HG02623 (cell line): ENCODE measurements around the gene IZUMO1.
"Not testable (repeated sequence)": the region's sequence is repeated elsewhere in the genome, so short reads cannot be mapped to it uniquely, and the experiment has no call there.

Experiments
- ATAC-seq: cut with Tn5 transposase; IDR thresholded peaks from one replicate; pipeline ENCODE4 v1.9.1; 2021; ENCODE audit warnings: moderate library complexity; ENCODE audit not compliant: unreplicated experiment

The IZUMO1 gene

DNA sequence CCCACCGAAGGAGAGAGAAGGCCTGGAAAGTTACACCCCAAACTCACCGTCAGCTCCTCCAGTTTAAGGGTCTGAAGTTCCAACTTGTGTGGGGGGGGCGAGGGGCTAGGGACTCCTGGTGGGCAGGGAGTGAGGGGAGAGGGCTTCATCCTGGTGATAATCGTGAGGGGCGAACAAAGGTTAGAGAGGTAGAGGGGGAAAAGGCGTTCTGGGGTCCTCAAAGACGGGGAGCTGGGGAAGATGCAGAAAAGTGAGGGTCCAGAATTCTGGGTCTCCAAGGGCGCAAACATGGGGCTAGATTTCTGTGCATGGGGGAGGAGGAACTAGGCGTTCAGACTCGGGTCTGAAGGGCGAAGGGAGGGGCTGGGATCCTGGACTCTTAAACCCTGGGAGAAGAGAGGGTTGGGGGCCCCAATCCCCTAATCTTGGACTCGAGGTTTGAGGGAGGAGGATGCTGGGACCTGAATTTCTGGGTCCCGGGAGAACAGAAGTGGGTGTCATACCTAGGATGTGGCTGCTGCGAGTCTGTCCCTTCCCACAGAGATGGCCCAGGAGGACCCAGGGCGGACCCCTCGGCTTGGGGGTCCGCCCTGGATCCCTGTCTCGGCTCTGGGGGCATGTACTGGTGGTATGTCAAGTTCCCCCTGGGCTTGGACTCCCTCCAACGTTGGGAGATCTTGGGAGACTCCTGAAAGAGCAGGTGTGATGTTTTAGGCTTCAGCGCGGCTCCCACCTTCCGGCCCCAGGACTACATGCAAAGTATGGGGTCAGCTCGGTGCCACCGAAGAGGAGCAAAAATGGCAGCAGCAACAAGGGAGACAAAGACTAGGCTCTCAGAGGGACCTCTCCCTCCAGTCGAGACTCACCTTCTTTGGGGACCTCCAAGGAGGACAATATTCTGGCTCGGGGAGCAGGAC is 31.7 kb downstream of the IZUMO1 start:
- no peak for ATAC-seq

DNA sequence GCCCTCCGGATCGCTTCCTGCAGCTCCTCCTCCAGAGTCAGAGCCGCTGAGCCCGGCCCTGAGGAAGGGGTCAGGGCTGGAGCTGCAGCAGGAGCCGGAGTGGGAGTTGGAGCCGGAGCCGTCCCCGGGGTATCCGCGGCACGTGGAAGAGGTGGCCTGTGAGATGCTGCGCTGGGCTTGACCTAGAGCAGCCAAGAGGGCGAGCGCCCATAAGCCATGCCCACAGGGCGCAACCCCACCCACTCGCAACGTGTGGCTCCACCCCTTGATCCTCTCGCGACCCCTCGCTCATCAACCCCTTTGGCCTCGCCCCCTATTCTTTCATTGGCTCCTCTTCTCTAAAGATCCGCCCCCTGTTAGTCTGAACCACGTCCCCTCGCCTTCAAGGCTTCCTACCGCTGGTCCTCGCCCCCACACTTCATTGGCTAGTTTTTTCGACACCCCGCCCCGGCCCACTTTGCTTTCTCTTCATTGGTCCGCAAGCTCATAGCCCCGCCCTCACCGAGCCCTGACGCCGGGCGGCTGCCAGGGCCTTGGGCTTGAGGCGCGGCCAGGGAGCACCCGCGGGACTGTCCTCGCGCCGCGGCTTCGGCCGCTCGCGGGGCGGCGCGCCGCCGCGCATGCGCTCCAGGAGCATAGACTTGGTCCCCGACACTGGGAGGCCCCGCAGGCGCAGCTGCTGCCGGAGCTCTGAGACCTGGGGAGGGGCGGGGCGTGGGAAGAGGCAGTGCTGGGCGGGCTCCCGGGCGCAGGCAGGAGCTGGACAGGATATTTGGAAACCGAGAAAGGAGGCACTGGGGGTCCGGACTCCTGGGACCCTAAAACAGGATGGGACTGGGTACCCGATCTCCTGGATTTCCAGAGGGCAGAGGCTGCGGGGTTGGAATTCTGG is 32.6 kb downstream of the IZUMO1 start:
- ATAC-seq: peak; percentile 77

DNA sequence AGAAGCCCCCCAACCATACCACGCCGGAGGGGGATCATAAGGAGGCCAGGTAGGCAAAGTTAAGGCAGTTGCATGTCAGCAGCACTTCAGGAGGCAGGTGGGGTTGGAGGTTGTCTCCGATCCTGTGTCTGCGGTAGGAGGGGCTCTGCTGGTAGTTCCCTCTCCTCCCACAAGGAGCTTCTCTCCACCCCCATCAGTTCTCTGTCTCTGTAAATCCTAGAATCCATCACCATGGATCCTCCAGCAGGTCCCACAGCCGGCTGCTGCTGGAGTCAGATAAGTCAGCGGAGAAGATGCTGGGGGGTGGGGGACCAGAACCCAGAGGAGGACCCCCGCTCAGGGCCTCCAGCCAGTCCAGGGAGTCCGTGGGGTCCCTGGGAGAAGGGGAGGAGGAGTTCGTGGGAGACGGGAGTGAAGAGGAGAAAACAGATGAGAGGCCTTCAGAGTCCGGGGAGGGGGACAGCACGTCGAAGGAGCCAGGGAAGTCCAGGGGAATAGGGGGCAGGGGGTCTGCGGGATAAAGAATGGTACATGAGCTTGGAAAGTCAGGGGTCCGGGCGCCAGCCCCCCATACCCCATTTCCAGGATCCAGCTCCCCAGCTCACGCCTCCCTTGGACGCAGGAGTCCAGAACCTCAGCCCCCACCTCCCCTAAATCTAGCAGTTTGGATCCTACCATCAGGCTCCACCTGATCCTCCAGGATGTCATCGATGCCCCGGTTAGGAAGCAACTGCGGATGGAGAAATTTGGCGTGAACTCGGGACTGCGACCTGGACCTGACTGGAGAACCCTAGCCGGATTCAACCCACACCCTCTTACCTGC is 33.5 kb downstream of the IZUMO1 start:
- ATAC-seq: no peak

DNA sequence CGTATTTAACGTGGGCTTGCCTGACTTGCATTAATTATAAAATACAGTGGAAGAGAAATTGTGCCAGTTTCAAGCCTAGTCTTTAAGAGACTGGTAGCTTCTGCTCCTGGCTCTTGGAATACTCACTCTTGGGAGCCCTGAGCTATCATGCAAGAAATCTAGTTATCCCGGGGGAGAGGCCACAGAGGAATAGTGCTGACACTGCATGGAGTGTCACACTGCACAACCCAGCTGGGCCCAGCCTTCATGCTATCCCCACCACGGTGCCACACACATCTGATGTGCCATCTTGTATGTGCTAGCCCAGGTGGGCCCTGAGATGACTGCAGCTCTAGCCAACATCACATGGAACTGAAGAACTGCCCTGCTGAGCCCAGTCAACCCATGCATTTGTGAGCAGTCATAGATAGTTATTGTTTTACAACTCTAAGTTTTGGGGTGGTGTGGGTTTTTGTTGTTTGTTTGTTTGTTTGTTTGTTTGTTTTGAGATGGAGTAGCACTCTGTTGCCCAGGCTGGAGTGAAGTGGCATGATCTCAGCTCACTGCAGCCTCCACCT is 35.5 kb downstream of the IZUMO1 start:
- no peak for ATAC-seq

DNA sequence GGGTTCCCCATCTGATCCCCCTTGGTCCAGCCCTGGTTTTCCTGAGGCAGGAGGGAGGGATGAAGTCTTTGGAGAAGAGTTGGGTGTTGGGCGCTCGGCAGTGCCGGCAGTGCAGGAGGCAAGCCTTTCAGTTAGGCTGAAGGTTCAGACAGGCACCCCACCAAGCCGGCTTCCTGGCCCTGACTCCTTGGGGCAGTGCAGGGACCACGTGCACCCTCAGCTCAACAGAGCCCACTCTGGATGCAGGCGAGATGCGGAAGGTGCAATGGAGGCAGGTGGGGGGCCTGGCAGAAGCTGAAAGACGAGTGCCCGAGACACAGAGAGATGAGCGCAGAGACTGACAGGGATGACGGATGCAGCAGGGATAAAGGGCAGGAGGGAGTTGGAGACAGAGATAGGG is 38.2 kb downstream of the IZUMO1 start:
- ATAC-seq: no peak

DNA sequence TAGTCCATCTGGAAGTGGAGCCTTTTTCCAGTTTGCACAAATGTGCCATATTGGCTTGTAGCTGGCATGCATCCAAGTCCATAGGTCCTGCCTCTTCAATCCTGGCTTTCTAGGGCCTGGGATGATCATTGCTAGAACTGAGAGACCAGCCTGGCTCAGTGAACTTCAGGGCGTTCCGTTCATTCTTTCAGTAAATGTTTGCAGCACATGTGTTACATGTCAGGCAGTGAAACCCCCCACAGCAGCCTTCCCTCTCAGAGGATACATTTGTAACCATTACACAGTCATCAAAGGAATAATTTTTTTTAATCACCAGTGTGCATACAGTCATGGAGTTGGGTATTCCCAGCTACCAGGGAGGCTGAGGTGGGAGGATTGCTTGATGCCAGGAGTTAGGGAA is 41.3 kb downstream of the IZUMO1 start:
- no peak for ATAC-seq

DNA sequence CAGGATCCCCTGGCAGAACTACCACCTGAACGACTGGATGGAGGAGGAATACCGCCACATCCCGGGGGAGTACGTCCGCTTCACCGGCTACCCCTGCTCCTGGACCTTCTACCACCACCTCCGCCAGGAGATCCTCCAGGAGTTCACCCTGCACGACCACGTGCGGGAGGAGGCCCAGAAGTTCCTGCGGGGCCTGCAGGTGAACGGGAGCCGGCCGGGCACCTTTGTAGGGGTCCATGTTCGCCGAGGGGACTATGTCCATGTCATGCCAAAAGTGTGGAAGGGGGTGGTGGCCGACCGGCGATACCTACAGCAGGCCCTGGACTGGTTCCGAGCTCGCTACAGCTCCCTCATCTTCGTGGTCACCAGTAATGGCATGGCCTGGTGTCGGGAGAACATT is 43.4 kb downstream of the IZUMO1 start:
- ATAC-seq: no peak

DNA sequence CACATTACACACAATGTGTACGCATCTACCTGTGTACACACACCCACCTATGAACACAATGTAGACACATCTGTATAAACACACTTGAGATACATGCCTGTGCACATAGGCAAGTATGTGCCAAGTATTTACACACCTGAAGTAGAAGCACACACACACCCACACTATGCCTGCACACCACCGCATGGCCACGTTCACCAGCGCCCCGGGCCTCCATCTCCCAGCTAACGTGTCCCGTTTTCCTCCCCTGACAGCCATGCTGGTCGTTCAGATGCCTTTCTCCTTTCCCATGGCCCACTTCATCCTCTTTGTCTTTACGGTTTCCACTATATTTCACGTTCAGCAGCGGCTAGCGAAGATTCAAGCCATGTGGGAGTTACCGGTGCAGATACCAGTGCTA is 44.0 kb downstream of the IZUMO1 start:
- ATAC-seq: no peak

DNA sequence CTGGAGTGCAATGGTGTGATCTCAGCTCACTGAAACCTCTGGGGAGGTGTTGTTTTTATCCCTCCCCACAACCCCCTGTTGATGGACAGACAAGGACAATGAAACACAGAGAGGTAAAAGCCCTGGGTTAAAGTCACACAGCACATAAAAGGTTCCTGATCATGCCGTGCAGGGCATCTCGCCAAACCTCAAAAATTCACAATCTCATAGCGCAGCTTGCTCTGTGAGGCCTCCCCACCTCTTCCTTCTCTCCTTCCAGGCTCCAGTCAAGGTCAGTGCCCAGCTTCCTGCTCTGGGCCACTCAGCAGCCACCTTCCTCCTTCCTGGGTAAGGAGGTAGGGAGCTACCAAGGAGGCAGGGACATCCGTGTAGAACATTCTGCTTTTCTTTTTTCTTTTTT is 48.7 kb downstream of the IZUMO1 start:
- ATAC-seq: no peak

DNA sequence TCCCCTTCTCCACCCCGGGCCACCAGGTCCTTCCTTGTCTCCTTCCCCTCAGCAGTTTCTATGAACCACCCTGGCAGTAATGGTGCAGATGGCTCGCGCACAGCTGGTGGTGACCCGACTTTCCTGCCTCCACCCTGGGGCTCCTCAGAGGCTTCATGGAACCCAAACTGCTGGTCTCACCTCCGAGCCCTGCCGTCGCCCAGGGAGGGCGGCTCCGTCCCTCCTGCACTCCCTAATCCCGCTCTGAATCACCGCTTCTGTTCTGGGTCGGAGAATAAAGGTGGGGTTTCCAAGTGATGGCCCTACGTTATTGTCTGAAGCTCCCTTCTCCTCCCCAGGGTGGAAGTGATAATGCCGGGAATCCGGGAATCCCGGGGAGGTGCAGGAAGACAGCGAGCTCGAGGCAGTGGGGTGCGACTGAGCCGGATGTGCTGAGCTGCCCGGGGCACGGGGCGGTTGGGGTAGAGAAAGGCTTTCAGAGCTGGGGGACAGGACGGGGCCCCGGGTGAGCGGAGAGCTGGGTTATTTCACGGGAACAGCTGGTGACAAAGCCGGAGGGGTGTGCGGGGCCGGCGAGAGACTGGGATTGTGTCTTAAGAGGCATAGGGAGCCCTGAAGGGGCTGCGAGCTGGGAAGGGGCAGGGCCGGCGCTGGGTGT is 50.2 kb downstream of the IZUMO1 start:
- no peak for ATAC-seq

DNA sequence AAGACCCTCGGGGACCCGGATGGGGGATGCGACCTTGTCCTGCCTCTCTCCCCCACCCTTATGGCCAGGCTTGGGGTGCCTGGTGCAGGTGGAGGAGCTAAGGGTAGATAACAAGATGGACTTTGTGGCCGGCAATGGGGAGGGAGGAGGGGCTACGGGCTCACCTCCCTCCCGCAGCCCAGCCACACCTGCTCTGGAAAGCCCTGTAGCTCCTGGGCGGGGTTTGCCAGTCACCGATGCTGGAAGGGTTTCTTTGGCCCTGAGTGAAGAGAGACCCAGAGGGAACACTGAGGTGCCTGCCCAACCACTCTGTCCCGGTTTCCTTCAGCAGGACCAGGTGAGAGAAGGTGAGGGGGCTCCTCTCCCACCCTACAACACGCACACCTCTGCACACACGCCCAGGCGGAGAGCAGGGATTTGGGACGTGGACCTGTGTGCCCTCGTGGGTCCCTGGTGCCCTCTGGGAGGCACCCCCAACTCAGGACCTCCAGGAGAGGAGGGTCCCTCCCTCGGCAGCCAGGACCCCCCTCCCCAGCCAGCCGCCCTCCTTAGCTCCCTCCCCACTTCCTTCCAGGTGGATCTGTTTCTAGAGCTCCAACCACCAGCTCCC is 50.9 kb downstream of the IZUMO1 start, which contains the start of gene FUT2:
Gene FUT2, plus strand, starts transcription at position 229 of the 610 bp plus-strand sequence. CDS start 6,986 bp downstream, outside the sequence.
- no peak for ATAC-seq

DNA sequence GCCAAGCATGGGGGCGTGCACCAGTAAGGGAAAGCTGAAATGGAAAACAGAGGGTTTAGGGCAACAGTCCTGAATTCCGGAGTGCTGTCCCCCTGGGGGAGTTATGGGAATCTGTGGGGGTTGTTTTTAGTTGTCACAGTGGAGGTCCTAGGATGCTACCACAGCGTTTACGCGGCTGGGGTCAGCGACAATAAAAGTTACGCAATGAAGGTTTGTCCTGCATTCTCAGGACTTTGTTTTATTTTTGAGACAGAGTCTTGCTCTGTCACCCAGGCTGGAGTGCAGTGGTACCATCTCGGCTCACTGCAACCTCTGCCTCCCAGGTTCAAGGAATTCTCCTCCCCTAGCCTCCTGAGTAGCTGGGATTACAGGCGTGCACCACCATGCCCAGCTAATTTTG is 53.1 kb downstream of the IZUMO1 start:
- not testable (repeated sequence) for ATAC-seq
